PC-3 (cell line): Measurements from ENCODE around the gene ZSWIM4. TPM values are rescaled to one million over a fixed set of nuclear protein-coding genes. Genes with fewer than 3 reads are reported as not detected.

Experiments
- ATAC-seq: fragments of 200-7000 bp; cut with Tn5 transposase; 2 replicates; pipeline ENCODE4 v1.9.1; 2020; ENCODE audit warnings: mild to moderate bottlenecking, moderate library complexity
- BruUV-seq: library from RNA; stranded (reverse); fragments of 400-500 nt; replicated peaks from 2 replicates; lab custom pipeline; 2021; lab: Mats Ljungman, UMichigan
- CTCF ChIA-PET: fragments of 300-600 bp; sonication (Branson Sonifier 250); formaldehyde crosslinking; loops from one replicate; lab custom pipeline; 2022; ENCODE audit warnings: antibody characterized with exemption; lab: Charles Lee
- POLR2A ChIA-PET: fragments of 300-600 bp; sonication (Branson Sonifier 250); formaldehyde crosslinking; loops from one replicate; lab custom pipeline; 2022; ENCODE audit warnings: antibody characterized with exemption; ENCODE audit not compliant: unreplicated experiment; lab: Charles Lee
- DNase-seq: peaks from one replicate; pipeline ENCODE4 v3.0.0-alpha.2; 2015
- H2AFZ ChIP-seq: fragments of 300-600 bp; sonication (generic); 2 replicates; pipeline ENCODE4 v1.6.0; 2016; ENCODE audit warnings: antibody characterized with exemption, low read length
- H3F3A ChIP-seq: fragments of 300-600 bp; sonication (generic); one replicate; pipeline ENCODE4 v1.6.0; 2017; ENCODE audit warnings: antibody characterized with exemption, low read length, control low read depth, mild to moderate bottlenecking; ENCODE audit not compliant: unreplicated experiment
- H3K27ac ChIP-seq: fragments of 300-600 bp; sonication (generic); 2 replicates; pipeline ENCODE4 v1.5.1; 2016; ENCODE audit warnings: mild to moderate bottlenecking, low read length
- H3K27me3 ChIP-seq: fragments of 300-600 bp; sonication (generic); 2 replicates; pipeline ENCODE4 v1.6.1; 2016; ENCODE audit warnings: low read length, mixed read lengths
- H3K36me3 ChIP-seq: fragments of 300-600 bp; sonication (generic); 2 replicates; pipeline ENCODE4 v1.6.1; 2016; ENCODE audit warnings: low read depth, mixed run types, low read length, mixed read lengths
- H3K4me1 ChIP-seq: fragments of 300-600 bp; sonication (generic); 2 replicates; pipeline ENCODE4 v1.5.1; 2016; ENCODE audit warnings: low read length; ENCODE audit not compliant: insufficient read depth
- H3K4me2 ChIP-seq: fragments of 300-600 bp; sonication (generic); 2 replicates; pipeline ENCODE4 v1.6.0; 2016; ENCODE audit warnings: low read length
- H3K4me3 ChIP-seq: fragments of 300-600 bp; sonication (generic); 2 replicates; pipeline ENCODE4 v1.5.1; 2016; ENCODE audit warnings: mild to moderate bottlenecking, low read length, mixed read lengths
- H3K79me2 ChIP-seq: fragments of 300-600 bp; sonication (generic); 2 replicates; pipeline ENCODE4 v1.6.1; 2017; ENCODE audit warnings: low read length, mixed read lengths
- H3K9ac ChIP-seq: fragments of 300-600 bp; sonication (generic); 2 replicates; pipeline ENCODE4 v1.6.0; 2016; ENCODE audit warnings: mild to moderate bottlenecking, low read length
- H3K9me2 ChIP-seq: fragments of 300-600 bp; sonication (generic); replicated peaks from 2 replicates; pipeline ENCODE4 v1.6.1; 2016; ENCODE audit warnings: mixed run types, low read length, mixed read lengths
- H3K9me3 ChIP-seq: fragments of 300-600 bp; sonication (generic); 2 replicates; pipeline ENCODE4 v1.6.1; 2016; ENCODE audit warnings: low read length, mixed read lengths
- H4K20me1 ChIP-seq: fragments of 300-600 bp; sonication (generic); 2 replicates; pipeline ENCODE4 v1.6.1; 2016; ENCODE audit warnings: low read length, mixed read lengths
- EZH2 ChIP-seq: fragments of 300-600 bp; sonication (generic); IDR thresholded peaks from one replicate; pipeline ENCODE4 v1.6.1; 2017; ENCODE audit warnings: antibody characterized with exemption, mild to moderate bottlenecking, low read length; ENCODE audit not compliant: unreplicated experiment
- EZH2phosphoT487 ChIP-seq: fragments of 300-600 bp; sonication (generic); IDR thresholded peaks from 2 replicates; pipeline ENCODE4 v1.6.1; 2018; ENCODE audit warnings: mild to moderate bottlenecking, antibody characterized with exemption, low read length, borderline replicate concordance
- intact Hi-C: fragments of 100-400 bp; cut with micrococcal nuclease; formaldehyde crosslinking; loops from 2 replicates; pipeline ENCODE4 v1.9.0; 2023
- total RNA-seq: library from RNA; depleted of rRNA; stranded (reverse); fragments of >200 nt; gene quantifications from 2 replicates; pipeline ENCODE4 v1.2.3, GENCODE V29; 2014
- TF ChIP-seq, protein P1 (sequence below): fragments of 300-600 bp; sonication (generic); conservative IDR thresholded peaks from 2 replicates; pipeline ENCODE4 v1.5.1; 2017; ENCODE audit warnings: antibody characterized with exemption, low read depth, mild to moderate bottlenecking, low read length

Gene ZSWIM4
- total RNA-seq, 1 experiment from 2014 or later = 8.0 TPM

DNA sequence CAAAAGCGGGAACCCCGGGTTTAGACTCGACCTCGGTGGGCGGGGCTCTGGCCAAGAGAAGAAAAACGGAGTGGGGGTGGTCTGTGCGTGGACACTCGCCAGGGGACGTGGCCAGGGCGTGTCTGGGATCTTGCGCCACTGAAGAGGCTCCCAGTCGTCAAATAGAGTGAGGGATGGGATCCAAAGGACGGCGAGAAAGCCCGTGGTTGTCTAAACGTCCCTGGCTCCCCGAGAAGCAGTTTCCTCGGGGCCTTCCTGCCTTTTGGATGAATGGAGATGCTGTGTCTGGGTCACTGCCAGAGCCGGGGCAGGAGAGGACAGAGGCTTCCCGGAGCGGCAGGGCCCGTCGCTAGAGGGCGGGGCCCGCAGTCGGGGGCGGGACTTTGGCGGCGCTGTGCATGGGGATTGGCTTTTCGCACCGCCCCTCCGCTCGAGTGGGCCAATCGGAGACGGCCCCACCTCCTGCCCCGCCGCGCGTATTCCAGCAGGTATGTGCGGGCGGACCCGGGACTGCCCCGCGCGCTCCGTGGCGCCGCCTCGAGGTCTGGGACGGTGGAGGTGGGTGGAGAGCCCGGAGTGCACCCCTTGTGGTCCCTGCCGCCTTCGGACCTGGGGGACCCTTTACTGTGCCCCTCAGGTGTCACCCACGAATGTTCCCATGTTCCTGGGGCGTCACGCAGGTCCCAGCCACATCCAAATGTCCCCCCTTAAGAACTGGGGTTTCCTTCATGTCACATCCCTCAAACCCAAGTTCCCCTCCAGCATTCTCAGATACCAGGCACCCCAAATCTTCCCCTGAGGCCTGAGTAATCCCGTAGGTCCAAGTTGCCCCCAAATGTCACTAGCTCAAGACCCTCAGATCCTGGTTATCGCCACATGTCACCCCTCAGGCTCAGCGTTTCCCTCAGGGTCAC is 38.3 kb downstream of the ZSWIM4 start:
- Histone ChIP-seq H4K20me1 (peaks cover 24% of the 10 kb centered on the region), H3K4me1 (peaks cover 50% of the 10 kb centered on the region), H3K4me2 (peak overlapping the region; percentile 49), H3K27ac (peak overlapping the region; percentile 63), H3K9ac (no peak overlapping the region), H3K79me2 (peaks cover 30% of the 10 kb centered on the region), H3F3A (peaks cover 25% of the 10 kb centered on the region), H2AFZ (no peak overlapping the region), H3K4me3 (no peak overlapping the region), H3K36me3 (peaks cover 23% of the 10 kb centered on the region), H3K9me2 (no peaks in the 10 kb centered on the region), H3K27me3 (no peaks in the 10 kb centered on the region), H3K9me3 (no peaks in the 10 kb centered on the region)
- POLR2A ChIA-PET = no interaction called here
- CTCF ChIA-PET = interaction anchor here (1.0 kb wide), 1 partner anchor 29 kb away, joined by 16 read pairs; no protein-coding TSS in a partner anchor
- ATAC-seq = peak; percentile 71
- peak; percentile 97 for DNase-seq
- TF ChIP-seq, protein P1, sequence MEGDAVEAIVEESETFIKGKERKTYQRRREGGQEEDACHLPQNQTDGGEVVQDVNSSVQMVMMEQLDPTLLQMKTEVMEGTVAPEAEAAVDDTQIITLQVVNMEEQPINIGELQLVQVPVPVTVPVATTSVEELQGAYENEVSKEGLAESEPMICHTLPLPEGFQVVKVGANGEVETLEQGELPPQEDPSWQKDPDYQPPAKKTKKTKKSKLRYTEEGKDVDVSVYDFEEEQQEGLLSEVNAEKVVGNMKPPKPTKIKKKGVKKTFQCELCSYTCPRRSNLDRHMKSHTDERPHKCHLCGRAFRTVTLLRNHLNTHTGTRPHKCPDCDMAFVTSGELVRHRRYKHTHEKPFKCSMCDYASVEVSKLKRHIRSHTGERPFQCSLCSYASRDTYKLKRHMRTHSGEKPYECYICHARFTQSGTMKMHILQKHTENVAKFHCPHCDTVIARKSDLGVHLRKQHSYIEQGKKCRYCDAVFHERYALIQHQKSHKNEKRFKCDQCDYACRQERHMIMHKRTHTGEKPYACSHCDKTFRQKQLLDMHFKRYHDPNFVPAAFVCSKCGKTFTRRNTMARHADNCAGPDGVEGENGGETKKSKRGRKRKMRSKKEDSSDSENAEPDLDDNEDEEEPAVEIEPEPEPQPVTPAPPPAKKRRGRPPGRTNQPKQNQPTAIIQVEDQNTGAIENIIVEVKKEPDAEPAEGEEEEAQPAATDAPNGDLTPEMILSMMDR = peak; percentile 75
- no peak for TF ChIP-seq EZH2
- intact Hi-C loops = loop anchor here (2.0 to 10.0 kb wide), 2 partner anchors 37 to 669 kb away; no protein-coding TSS in a partner anchor
- no TSS peak for BruUV-seq

DNA sequence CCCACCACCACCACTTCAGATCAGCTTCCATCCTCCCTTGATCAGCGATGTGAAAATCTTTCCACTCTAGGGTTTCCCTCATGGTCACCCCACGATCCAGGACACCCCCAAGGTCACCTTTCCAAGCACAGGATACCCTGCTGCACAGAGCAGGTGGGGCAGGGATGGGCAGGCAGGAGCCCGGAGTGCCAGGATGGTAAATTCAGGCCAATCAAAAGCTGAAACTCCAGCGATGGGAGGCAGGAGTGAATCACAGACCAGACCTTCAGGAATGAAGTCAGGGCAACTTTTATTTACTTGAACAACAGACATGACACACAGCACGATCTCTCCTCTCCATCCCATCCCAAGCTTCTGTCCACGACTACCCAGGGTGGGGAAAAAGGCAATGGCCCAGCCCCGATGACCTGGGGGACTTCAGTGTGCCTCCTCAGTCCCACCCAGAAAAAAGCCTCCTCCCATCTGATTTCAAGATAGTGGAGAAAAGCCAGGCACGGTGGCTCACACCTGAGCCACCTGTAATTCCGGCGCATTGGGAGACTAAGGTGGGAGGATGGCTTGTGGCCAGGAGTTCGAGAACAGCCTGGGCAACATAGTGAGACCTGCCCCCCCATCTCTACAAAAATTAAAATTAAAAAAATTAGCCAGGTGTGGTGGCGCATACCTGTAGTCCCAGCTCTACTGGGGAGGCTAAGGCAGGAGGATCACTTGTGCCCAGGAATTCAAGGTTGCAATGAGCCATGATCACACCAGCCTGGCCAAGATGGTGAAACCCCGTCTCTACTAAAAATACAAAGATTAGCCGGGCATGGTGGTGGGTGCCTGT is 39.2 kb downstream of the ZSWIM4 start:
- ATAC-seq (peak; percentile 37), DNase-seq (peak; percentile 94)
- H3K27ac ChIP-seq = peak overlapping the region; percentile 63
- CTCF ChIA-PET = interaction anchor here (0.5 to 1.0 kb wide), 2 partner anchors 28 to 50 kb away, joined by 7 to 16 read pairs; no protein-coding TSS in a partner anchor
- POLR2A ChIA-PET = no interaction called here
- H3K9me2 ChIP-seq = no peaks in the 10 kb centered on the region
- H4K20me1 ChIP-seq = peaks cover 26% of the 10 kb centered on the region
- BruUV-seq = no TSS peak
- intact Hi-C loops = loop anchor here (10.0 kb wide), 1 partner anchor 670 kb away; no protein-coding TSS in a partner anchor
- no peak for TF ChIP-seq EZH2phosphoT487
- TF ChIP-seq, protein P1 = no peak
- no peak for TF ChIP-seq EZH2
- H3K4me1 ChIP-seq = peaks cover 59% of the 10 kb centered on the region
- H3K4me2 ChIP-seq = peak overlapping the region; percentile 49
- H3K4me3 ChIP-seq = no peak overlapping the region
- no peaks in the 10 kb centered on the region for H3K9me3 ChIP-seq
- H3K27me3 ChIP-seq = no peaks in the 10 kb centered on the region
- H2AFZ ChIP-seq = no peak overlapping the region
- peaks cover 39% of the 10 kb centered on the region for H3K79me2 ChIP-seq
- peaks cover 25% of the 10 kb centered on the region for H3K36me3 ChIP-seq
- no peak overlapping the region for H3K9ac ChIP-seq
- H3F3A ChIP-seq = peaks cover 26% of the 10 kb centered on the region
